Activated B cell treated with CpG ODN at 0.5 μM for 24 hours (primary cell): Measurements from ENCODE around the gene CWF19L2. TPM values are rescaled to one million over a fixed set of nuclear protein-coding genes. Genes with fewer than 3 reads are reported as not detected.

ENCODE experiments used
- ATAC-seq: fragments of 200-7000 bp; cut with Tn5 transposase; one replicate; pipeline ENCODE4 v1.10.0; 2021; ENCODE audit warnings: low read depth, mild to moderate bottlenecking, moderate library complexity
- CTCF ChIA-PET: fragments of 350-600 bp; sonication (Branson Sonifier 250); formaldehyde crosslinking; loops from one replicate; lab custom pipeline; 2021; ENCODE audit warnings: antibody characterized with exemption; lab: Charles Lee
- POLR2A ChIA-PET: fragments of 350-600 bp; sonication (Branson Sonifier 250); formaldehyde crosslinking; loops from one replicate; lab custom pipeline; 2021; ENCODE audit warnings: antibody characterized with exemption; lab: Charles Lee
- DNase-seq: peaks from one replicate; pipeline ENCODE4 v3.0.0; 2022
- H3K27ac Mint-ChIP-seq: one replicate; pipeline ENCODE4 v1.8.0; 2020; ENCODE audit warnings: mixed read lengths
- H3K27me3 Mint-ChIP-seq: one replicate; pipeline ENCODE4 v1.8.0; 2021; ENCODE audit warnings: mixed read lengths
- H3K36me3 Mint-ChIP-seq: one replicate; pipeline ENCODE4 v1.8.0; 2021; ENCODE audit warnings: low read depth, mixed read lengths
- H3K4me1 Mint-ChIP-seq: one replicate; pipeline ENCODE4 v1.8.0; 2021; ENCODE audit warnings: mixed read lengths
- H3K4me3 Mint-ChIP-seq: one replicate; pipeline ENCODE4 v1.8.0; 2020; ENCODE audit warnings: mild to moderate bottlenecking, mixed read lengths
- H3K9me3 Mint-ChIP-seq: one replicate; pipeline ENCODE4 v1.8.0; 2020; ENCODE audit warnings: mixed read lengths
- CTCF ChIP-seq: fragments of 200-600 bp; IDR thresholded peaks from one replicate; pipeline ENCODE4 v1.8.0; 2022; ENCODE audit warnings: antibody characterized with exemption, mild to moderate bottlenecking
- intact Hi-C: fragments of 100-400 bp; cut with micrococcal nuclease; formaldehyde crosslinking; loops from one replicate; pipeline ENCODE4 v1.15.1; 2024
- total RNA-seq: library from RNA; stranded (reverse); gene quantifications from 2 replicates; pipeline ENCODE4 v1.2.3, GENCODE V29; 2022

CWF19L2 gene
- total RNA-seq, 1 donor from 2014 or later = 26.1 TPM

GRCh38 chr11:107442715-107443215 is 14.9 kb downstream of the CWF19L2 start:
- no peak for TF ChIP-seq CTCF
- no peaks in the 10 kb centered on the region for H3K27me3 Mint-ChIP-seq
- H3K9me3 Mint-ChIP-seq = no peaks in the 10 kb centered on the region
- ATAC-seq = no peak
- no peak for DNase-seq
- CTCF ChIA-PET = no interaction called here
- peaks cover 9% of the 10 kb centered on the region for H3K4me1 Mint-ChIP-seq
- POLR2A ChIA-PET = no interaction called here
- no peak overlapping the region for H3K4me3 Mint-ChIP-seq
- peaks cover 87% of the 10 kb centered on the region for H3K36me3 Mint-ChIP-seq
- intact Hi-C loops = no loop called here
- no peak overlapping the region for H3K27ac Mint-ChIP-seq

- H3K4me3 Mint-ChIP-seq = no peak overlapping the region
- no peak overlapping the region for H3K27ac Mint-ChIP-seq
- no peak for TF ChIP-seq CTCF
- ATAC-seq (no peak), DNase-seq (no peak)
- CTCF ChIA-PET = no interaction called here
- H3K9me3 Mint-ChIP-seq = no peaks in the 10 kb centered on the region
- H3K36me3 Mint-ChIP-seq = peaks cover 74% of the 10 kb centered on the region
- H3K4me1 Mint-ChIP-seq = no peaks in the 10 kb centered on the region
- POLR2A ChIA-PET = no interaction called here
- H3K27me3 Mint-ChIP-seq = no peaks in the 10 kb centered on the region
- intact Hi-C loops = no loop called here
These were observed 17.9 kb downstream of the CWF19L2 start for GRCh38 chr11:107439586-107440167.

GRCh38 chr11:107438148-107438547 is 19.5 kb downstream of the CWF19L2 start:
- H3K4me3 Mint-ChIP-seq = no peak overlapping the region
- ChIA-PET POLR2A (no interaction called here), CTCF (no interaction called here)
- no peaks in the 10 kb centered on the region for H3K4me1 Mint-ChIP-seq
- ATAC-seq (no peak), DNase-seq (no peak)
- no peaks in the 10 kb centered on the region for H3K9me3 Mint-ChIP-seq
- intact Hi-C loops = no loop called here
- H3K27ac Mint-ChIP-seq = no peak overlapping the region
- no peak for TF ChIP-seq CTCF
- no peaks in the 10 kb centered on the region for H3K27me3 Mint-ChIP-seq
- peaks cover 72% of the 10 kb centered on the region for H3K36me3 Mint-ChIP-seq

DNA sequence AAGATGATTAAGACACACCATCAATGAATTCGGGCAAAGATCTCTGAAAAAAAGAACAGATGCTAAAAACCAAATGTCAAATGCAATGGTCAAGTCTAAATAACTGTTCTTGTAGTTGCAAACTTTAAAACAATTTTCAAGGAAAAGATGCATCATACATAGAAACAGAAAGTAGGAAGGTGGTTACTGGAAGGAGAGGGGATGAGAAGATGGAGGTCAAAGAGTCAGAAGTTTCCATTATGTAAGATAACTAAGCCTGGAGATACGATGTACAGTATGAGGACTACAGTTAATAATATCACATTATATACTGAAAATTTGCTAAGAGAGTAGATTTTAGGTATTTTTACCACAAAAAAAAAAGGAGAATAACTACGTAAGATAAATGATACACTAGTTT is 27.1 kb downstream of the CWF19L2 start:
- Mint-ChIP-seq H3K27me3 (no peaks in the 10 kb centered on the region), H3K27ac (no peak overlapping the region), H3K36me3 (peaks cover 65% of the 10 kb centered on the region), H3K9me3 (no peaks in the 10 kb centered on the region), H3K4me3 (no peak overlapping the region), H3K4me1 (no peaks in the 10 kb centered on the region)
- ATAC-seq = no peak
- POLR2A ChIA-PET = no interaction called here
- CTCF ChIA-PET = no interaction called here
- intact Hi-C loops = no loop called here
- no peak for DNase-seq
- TF ChIP-seq CTCF = no peak

DNA sequence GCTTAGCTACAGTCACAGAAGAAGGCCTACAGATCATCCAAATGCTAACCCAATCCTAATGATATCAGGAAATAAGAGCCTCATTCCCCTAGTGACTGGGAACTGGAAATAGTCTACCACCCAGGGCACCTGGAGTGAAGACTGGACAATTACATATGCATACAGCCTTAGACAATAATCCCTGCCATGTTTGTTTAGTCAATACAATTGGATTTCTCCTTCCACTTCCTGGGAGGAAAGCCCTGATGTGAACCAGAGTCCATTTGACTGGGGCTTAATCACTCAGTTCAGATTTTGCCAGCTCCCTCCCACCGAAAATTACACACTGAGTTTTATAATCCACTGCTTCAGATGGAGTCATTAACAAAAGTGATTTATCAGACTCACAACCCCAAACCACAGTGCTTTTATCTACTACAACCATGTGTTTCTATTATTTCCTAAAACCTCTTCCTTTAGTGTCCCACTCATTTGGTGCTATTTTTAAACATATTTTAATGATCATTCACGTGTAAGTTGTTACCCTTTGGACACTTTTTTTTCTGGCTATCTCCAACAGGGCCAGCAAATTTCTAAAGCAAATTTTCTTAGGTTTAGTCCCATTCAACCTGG is 29.9 kb downstream of the CWF19L2 start:
- ATAC-seq = no peak

More for the DNA sequence above, 29.9 kb downstream of the CWF19L2 start:
- intact Hi-C loops = no loop called here
- ChIA-PET CTCF (no interaction called here), POLR2A (no interaction called here)
- peaks cover 62% of the 10 kb centered on the region for H3K36me3 Mint-ChIP-seq
- no peaks in the 10 kb centered on the region for H3K9me3 Mint-ChIP-seq
- TF ChIP-seq CTCF = no peak
- H3K4me1 Mint-ChIP-seq = no peaks in the 10 kb centered on the region
- no peak for DNase-seq
- H3K4me3 Mint-ChIP-seq = no peak overlapping the region
- H3K27me3 Mint-ChIP-seq = no peaks in the 10 kb centered on the region
- H3K27ac Mint-ChIP-seq = no peak overlapping the region
